ENCODE results near the gene CCDC149.
A peak's percentile ranks its signal among the peaks of the same experiment; 100 is the strongest.

Gene CCDC149

DNA sequence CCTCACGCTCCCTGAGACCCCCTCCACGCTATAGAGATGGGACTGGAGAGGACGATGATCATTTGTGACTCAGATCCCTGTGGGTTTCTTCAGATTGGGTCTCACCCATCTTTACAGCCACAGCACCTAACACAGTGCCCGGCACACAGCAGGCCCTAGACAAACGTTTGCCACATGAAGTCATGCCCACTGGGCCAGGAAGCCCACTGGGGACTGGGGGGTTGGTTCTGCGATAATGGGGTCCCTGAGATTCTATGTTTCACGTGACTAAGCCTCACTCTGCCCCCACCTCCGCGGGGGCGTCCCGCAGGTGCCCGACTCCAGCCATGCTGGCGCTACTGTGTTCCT, 113.7 kb downstream of the CCDC149 start:
- no peak for DNase-seq

GRCh38 chr4:24798036-24798610, 114.7 kb downstream of the CCDC149 start:
- DNase-seq = no peak

GRCh38 chr4:24796620-24797019, 116.2 kb downstream of the CCDC149 start:
- no peak for DNase-seq

DNA sequence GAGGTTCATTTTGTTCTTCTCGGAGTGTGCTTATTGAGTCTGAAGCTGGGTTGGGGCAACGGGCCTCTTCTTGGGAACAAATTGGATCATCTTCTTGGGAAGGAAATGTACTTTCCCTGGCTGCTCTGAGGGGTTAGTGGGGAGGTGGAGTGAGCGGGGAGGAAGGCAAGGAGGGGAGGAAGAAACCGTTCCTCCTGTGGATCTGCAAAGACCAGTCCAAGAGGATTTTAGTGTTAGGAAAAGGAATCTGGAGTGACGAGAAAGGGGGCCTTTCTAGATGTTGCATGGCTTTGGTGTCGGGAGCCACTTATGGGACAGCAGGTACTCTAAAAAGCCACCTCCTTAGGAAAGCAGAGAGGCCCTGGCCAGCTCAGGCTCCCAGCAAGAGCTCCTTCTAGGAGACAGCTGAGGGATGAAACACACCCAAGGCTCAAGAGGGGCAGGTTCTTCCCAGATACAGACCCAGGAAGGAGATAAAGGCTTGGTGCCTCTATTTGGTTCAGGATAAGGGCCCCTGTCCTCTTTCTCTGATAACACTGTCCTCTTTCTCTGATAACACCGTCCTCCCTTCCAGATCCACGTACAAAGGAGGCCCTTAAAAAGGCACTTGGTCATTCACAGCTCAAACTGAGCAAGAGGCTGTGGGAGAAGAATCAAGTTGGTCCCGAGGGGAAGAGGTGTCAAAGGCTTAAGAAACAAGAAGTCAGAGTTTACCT, 117.0 kb downstream of the CCDC149 start:
- DNase-seq = no peak

DNA sequence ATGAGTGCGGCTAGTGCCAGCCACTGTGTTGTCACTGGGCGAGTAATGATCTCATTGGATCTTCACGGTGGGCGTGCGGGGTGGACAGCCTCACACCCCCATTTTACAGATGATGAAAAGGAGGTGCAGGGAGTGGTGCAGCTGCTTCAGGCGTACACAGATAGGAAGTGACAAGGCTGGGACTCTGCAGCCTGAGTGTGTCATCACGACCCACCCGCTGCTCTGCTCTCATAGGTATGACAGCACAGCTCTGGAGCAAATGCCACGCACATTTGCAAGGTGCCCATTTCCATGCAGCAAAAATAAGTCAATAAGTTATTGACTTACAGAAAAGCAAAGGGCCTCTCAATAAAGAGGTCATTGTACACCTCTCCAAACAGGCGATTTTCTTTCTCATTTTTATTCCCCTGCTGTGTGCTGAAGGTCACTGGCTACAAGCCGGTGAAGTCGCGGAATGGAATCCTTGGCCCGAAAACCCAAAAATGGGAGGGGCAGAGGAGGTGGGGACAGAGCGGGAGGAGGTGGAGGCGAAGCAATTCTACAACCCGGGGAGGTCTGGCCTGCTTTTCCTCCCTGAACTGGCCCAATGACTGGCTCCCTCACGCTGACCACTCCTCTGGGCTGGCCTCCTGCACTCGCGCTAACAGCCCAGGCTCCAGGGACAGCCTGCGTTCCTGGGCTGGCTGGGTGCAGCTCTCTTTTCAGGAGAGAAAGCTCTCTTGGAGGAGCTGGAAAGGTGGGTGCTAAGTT, 117.8 kb downstream of the CCDC149 start, which contains the start of gene SOD3:
SOD3 (plus strand) TSS at position 658 of the 750 bp plus-strand sequence. CDS start 3,949 bp downstream, outside the sequence.
- peak; percentile 97 for DNase-seq

GRCh38 chr4:24794480-24794879, 118.4 kb downstream of the CCDC149 start:
- peak; percentile 70 for DNase-seq

- DNase-seq = no peak
Observed at GRCh38 chr4:24794051-24794450, 118.8 kb downstream of the CCDC149 start.

DNA sequence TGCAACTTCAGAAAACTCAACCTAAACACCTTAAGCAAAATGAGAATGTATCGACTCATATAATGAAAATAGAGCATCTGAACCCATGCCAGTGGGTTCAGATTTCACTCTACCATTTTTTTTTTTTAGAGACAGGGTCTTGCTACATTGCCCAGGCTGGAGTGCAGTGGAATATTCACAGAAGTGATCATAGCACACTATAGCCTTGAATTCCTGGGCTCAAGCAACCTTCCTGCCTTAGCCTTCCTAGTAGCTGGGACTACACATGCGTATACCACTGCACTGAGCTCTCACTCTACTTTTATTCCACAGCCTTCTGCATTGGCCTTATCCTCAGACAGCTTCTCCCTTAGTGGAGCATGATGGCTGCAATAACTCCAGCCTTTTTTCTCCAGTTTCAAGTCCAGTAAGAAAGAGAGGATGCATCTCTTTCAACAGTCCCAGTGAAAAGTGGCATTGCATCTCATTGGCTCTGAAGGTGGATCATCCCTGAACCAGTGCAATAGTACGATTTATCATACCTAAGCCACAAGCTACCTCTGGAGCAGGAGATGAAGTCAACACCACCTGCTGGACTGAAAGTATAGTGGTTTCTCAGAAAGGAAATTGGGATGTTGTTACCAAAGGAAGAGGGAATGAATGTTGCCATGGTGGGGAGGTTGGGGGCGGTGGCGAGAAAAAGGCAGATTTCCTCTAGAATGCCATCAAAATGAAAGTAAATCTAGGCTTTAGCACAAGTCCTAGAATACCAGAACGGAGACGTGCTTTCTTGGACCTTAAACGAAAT, 119.4 kb downstream of the CCDC149 start:
- DNase-seq = no peak

- no peak for DNase-seq
Observed at GRCh38 chr4:24792552-24792951, 120.3 kb downstream of the CCDC149 start.

DNA sequence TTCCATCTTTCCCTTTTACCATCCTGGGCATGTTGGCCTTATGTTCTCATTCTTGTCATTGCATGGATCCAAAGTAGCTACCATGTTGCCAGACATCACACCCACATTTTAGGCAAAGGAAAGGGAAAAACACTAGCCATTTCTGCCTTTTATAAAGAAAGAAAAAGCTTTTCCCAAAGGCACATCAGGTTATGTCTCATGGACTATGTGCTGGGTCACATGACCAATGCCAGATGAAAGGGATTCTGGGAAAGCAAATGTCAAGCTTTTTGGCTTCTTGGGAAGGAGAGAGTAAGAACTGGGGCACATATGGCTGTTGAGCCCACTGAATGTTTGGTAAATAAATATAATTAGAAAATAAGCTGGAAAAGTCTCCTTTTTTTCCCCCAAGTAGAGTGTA, 121.8 kb downstream of the CCDC149 start:
- no peak for DNase-seq

DNA sequence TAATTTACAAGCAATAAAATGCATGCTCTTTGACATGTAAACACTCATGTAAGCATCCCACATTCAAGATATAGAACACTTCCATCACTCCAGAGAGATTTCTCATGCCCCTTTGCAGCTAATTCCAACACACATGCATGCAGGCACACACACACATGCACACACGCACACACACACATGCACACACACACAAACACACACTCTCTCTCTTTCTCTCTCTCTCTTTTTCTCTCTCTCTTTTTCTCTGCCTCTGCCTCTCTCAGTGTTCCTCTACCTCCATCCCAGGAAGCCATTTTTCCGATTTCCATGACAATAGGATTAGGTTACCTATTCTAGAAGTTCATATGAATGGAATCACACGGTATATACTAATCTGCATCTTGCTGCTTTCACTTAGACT, 129.3 kb downstream of the CCDC149 start:
- no peak for DNase-seq

GRCh38 chr4:24781999-24782745, 130.7 kb downstream of the CCDC149 start:
- no peak for DNase-seq

GRCh38 chr4:24780936-24781495, 131.8 kb downstream of the CCDC149 start:
- no peak for DNase-seq

GRCh38 chr4:24778464-24779225, 134.2 kb downstream of the CCDC149 start:
- DNase-seq = no peak

GRCh38 chr4:24777536-24778463, 135.0 kb downstream of the CCDC149 start:
- DNase-seq = no peak

DNA sequence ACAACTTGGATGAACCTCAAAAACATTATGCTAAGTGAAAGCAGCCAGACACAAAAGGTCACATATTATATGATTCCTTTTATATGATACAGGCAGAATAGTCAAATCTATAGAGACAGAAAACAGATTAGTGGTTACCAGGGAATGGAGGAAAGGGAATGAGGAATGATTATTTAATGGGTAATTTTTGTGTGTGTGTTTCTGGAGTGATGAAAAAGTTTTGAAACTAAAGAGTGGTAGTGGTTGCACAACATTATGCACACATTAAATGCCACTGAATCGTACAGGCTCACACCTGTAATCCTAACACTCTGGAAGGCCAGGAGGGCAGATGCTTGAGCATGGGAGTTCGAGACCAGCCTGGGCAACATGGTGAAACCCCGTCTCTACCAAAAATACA, 137.1 kb downstream of the CCDC149 start:
- DNase-seq = no peak

DNA sequence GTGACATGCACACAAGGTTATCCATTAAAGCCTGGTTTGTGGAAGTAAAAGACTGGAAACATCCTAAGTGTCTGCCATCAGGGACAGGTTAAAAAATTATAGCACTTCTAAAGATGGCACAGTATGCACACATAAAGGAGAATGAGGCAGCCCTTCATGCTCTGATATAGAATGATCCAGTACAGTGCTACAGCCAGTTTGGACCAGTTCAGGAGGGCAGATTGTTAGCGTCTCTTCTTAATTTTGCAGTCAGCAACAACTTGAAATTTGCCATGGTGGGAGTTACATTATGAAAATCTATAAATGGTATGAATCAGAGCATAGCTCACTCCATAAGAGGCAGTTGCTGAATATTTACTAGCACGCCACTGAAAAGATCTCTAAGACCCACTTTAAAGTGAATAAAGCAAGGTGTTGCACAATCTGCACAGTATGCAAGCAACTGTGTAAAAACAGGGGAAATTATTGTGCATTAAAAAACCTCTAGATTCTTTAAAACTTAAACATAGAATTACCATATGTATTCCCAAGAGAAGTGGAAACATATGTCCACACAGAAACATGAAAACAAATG, 137.7 kb downstream of the CCDC149 start:
- DNase-seq = no peak

DNA sequence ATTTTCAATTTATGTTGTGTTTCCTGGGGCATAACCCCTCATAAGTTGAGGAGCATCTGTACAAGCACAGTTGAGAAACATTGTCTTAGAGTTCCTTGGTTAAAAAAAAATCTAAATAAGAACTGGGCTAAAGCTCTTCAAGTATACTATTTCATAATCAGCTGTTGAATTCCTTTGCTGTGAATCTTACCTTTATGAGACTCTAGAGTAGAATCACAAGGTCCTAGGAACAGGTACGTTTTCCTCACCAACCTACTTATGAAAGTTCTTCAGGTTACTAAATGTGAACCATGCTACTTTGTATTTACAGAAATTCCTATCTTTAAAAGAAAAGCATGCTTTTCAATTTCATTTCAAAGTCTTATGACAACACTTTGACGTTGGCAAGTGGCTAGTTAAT, 138.4 kb downstream of the CCDC149 start:
- no peak for DNase-seq

- no peak for DNase-seq
Observed at GRCh38 chr4:24772952-24773351, 139.9 kb downstream of the CCDC149 start.
